GM21526 (cell line): ENCODE results near the gene RBM17.
"Not testable (repeated sequence)": the region's sequence is repeated elsewhere in the genome, so short reads cannot be mapped to it uniquely, and the experiment has no call there.

Source experiments
- ATAC-seq: cut with Tn5 transposase; IDR thresholded peaks from one replicate; pipeline ENCODE4 v1.9.1; 2021; ENCODE audit warnings: moderate library complexity; ENCODE audit not compliant: unreplicated experiment, low FRiP score

The RBM17 gene

GRCh38 chr10:6134099-6134823 is 45.4 kb downstream of the RBM17 start:
- no peak for ATAC-seq

- no peak for ATAC-seq
Observed at GRCh38 chr10:6135039-6135438, 46.2 kb downstream of the RBM17 start.

- ATAC-seq: no peak
Observed at GRCh38 chr10:6135589-6136168, 46.8 kb downstream of the RBM17 start.

- peak; percentile 47 for ATAC-seq
Observed at GRCh38 chr10:6136215-6137201, 47.7 kb downstream of the RBM17 start.

GRCh38 chr10:6138456-6138855 is 49.6 kb downstream of the RBM17 start:
- no peak for ATAC-seq

GRCh38 chr10:6139470-6139869 is 50.6 kb downstream of the RBM17 start:
- ATAC-seq: no peak

- no peak for ATAC-seq
Observed at GRCh38 chr10:6140141-6140841, 51.5 kb downstream of the RBM17 start.

GRCh38 chr10:6140965-6141295 is 52.1 kb downstream of the RBM17 start:
- ATAC-seq: no peak

GRCh38 chr10:6141296-6142151 is 52.7 kb downstream of the RBM17 start:
- ATAC-seq: peak; percentile 54

- not testable (repeated sequence) for ATAC-seq
Observed at GRCh38 chr10:6142186-6142585, 53.4 kb downstream of the RBM17 start.

GRCh38 chr10:6142644-6143043 is 53.8 kb downstream of the RBM17 start:
- ATAC-seq: no peak

GRCh38 chr10:6143181-6143580 is 54.3 kb downstream of the RBM17 start:
- no peak for ATAC-seq

GRCh38 chr10:6144406-6145165 is 55.8 kb downstream of the RBM17 start:
- ATAC-seq: peak; percentile 71

- ATAC-seq: no peak
Observed at GRCh38 chr10:6145166-6145987, 56.5 kb downstream of the RBM17 start.

GRCh38 chr10:6146013-6146785 is 57.4 kb downstream of the RBM17 start:
- no peak for ATAC-seq

- ATAC-seq: no peak
Observed at GRCh38 chr10:6146921-6147320, 58.1 kb downstream of the RBM17 start.

- no peak for ATAC-seq
Observed at GRCh38 chr10:6148251-6148701, 59.4 kb downstream of the RBM17 start.
